Measurements from ENCODE around the gene PRF1. TPM values are rescaled to one million over a fixed set of nuclear protein-coding genes. Genes with fewer than 3 reads are reported as not detected.

The PRF1 gene
- total and polyA plus RNA-seq, 2 experiments from 2014 or later = not detected

DNA sequence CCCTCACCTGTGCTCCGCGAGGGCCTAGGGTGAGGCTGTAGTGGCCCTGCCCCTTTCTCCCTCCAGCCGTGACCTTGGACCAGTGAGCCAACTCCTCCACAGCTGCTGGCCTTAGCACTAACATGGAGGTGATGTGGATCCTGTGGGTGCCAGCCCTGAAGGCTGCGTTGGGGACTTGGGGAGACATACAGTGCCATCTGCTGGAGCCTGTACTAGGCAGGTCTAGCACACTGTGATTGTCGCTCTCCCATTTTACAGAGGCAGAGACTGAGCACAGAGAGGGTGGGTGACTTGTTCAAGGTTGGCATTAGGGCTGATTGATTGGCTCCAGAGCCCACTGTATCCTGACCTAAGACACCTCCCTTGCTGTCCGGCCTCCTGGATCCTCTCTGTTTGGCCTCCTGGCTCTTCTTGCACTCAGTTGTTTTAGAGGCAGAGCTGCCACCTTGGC lies 37.6 kb downstream of the PRF1 start:
- TF ChIP-seq EZH2 (IDR thresholded peaks at IDR 0.05; ENCODE audit: borderline replicate concordance) (no peak), CTCF (IDR thresholded peaks at IDR 0.05; ENCODE audit: poor library complexity) (no peak), EZH2phosphoT487 (IDR thresholded peaks at IDR 0.05; ENCODE audit: low read depth, severe bottlenecking, unreplicated experiment) (no peak)
- WGBS (ENCODE audit: low lambda C conversion rate, missing lambda C conversion rate) = 88% methylated on average over 6 of the region's 6 CpGs

DNA sequence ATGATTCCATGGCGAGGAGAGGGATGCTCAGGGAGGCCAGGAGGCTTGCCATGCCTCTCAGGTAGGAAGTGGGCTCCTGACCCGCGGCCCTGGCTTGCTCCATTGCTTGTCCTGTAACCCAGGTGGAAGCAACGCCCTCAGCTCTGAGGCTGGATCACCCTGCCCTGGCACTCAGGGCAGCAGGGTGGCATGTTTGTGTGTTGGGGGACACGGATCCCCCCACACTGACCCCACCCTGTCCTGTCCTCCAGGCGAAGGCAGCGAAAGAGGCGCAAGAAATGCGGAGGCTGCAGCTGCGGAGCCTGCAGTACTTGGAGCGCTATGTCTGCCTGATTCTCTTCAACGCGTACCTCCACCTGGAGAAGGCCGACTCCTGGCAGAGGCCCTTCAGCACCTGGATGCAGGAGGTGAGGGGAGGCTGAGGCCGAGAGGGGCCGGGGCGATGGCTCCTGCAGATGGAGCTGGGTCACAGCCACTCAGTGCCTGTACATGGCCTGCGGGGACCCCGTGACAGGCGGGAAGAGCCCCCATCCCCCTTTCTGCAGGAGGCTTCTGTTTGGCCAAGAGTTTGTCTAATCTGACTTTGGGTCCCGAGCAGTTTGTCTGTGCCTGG lies 38.3 kb downstream of the PRF1 start:
- Histone ChIP-seq H3K27ac (no peak overlapping the region), H3K4me2 (no peak overlapping the region), H3K79me2 (no peaks in the 10 kb centered on the region), H3K9me2 (replicated peaks; ENCODE audit: insufficient read depth) (no peaks in the 10 kb centered on the region), H3K4me3 (no peak overlapping the region), H3K9me3 (ENCODE audit: low read depth) (no peaks in the 10 kb centered on the region), H3K27me3 (no peaks in the 10 kb centered on the region), H2AFZ (no peak overlapping the region), H3K4me1 (ENCODE audit: insufficient read depth) (peaks cover 7% of the 10 kb centered on the region), H3K36me3 (replicated peaks; ENCODE audit: insufficient read depth, low read depth) (no peaks in the 10 kb centered on the region), H4K20me1 (ENCODE audit: insufficient read depth, poor library complexity, severe bottlenecking) (no peaks in the 10 kb centered on the region)
- no peak for DNase-seq (ENCODE audit: low spot score)
- WGBS (ENCODE audit: low lambda C conversion rate, missing lambda C conversion rate) = 97% methylated on average over 21 of the region's 21 CpGs
- TF ChIP-seq EZH2 (IDR thresholded peaks at IDR 0.05; ENCODE audit: borderline replicate concordance) (no peak), CTCF (IDR thresholded peaks at IDR 0.05; ENCODE audit: poor library complexity) (no peak), EZH2phosphoT487 (IDR thresholded peaks at IDR 0.05; ENCODE audit: low read depth, severe bottlenecking, unreplicated experiment) (no peak)

More for the DNA sequence above, 37.6 kb downstream of the PRF1 start:
- no peaks in the 10 kb centered on the region for H3K9me2 ChIP-seq (replicated peaks; ENCODE audit: insufficient read depth)
- H3K4me2 ChIP-seq = no peak overlapping the region
- no peak overlapping the region for H3K4me3 ChIP-seq
- H3K27ac ChIP-seq = no peak overlapping the region
- no peak for DNase-seq (ENCODE audit: low spot score)
- H3K27me3 ChIP-seq = no peaks in the 10 kb centered on the region
- H3K4me1 ChIP-seq (ENCODE audit: insufficient read depth) = peaks cover under 1% of the 10 kb centered on the region
- no peaks in the 10 kb centered on the region for H3K9me3 ChIP-seq (ENCODE audit: low read depth)
- no peak overlapping the region for H2AFZ ChIP-seq
- H3K79me2 ChIP-seq = no peaks in the 10 kb centered on the region
- H3K36me3 ChIP-seq (replicated peaks; ENCODE audit: insufficient read depth, low read depth) = no peaks in the 10 kb centered on the region
- no peaks in the 10 kb centered on the region for H4K20me1 ChIP-seq (ENCODE audit: insufficient read depth, poor library complexity, severe bottlenecking)

DNA sequence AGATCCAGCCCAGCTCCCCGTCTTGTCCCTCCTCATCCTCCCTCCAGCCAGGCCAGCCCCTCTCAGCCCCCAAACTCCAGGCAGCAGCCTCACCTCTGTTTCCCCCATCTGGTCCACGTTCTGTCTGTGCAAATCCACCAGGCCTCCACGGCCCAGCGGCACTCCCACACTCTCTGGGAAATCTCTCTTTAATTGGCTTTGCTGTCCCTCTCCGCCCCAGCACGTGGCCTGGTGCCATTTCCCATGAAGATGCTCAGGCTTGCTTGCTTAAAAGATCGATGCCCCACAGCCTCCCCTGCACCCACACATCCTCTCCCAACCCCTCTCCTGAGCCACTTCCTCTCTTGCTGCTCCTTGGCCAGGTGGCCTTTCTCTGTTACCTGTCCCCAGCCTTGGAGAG lies 39.3 kb downstream of the PRF1 start:
- 85% methylated on average over 7 of the region's 7 CpGs for WGBS (ENCODE audit: low lambda C conversion rate, missing lambda C conversion rate)
- H3K4me2 ChIP-seq = no peak overlapping the region
- TF ChIP-seq EZH2phosphoT487 (IDR thresholded peaks at IDR 0.05; ENCODE audit: low read depth, severe bottlenecking, unreplicated experiment) (no peak), CTCF (IDR thresholded peaks at IDR 0.05; ENCODE audit: poor library complexity) (no peak), EZH2 (IDR thresholded peaks at IDR 0.05; ENCODE audit: borderline replicate concordance) (no peak)
- H3K79me2 ChIP-seq = no peaks in the 10 kb centered on the region
- H4K20me1 ChIP-seq (ENCODE audit: insufficient read depth, poor library complexity, severe bottlenecking) = no peaks in the 10 kb centered on the region
- no peaks in the 10 kb centered on the region for H3K9me2 ChIP-seq (replicated peaks; ENCODE audit: insufficient read depth)
- H3K4me3 ChIP-seq = no peak overlapping the region
- H3K36me3 ChIP-seq (replicated peaks; ENCODE audit: insufficient read depth, low read depth) = no peaks in the 10 kb centered on the region
- H3K27ac ChIP-seq = no peak overlapping the region
- H3K9me3 ChIP-seq (ENCODE audit: low read depth) = no peaks in the 10 kb centered on the region
- H3K4me1 ChIP-seq (ENCODE audit: insufficient read depth) = peaks cover 15% of the 10 kb centered on the region
- H3K27me3 ChIP-seq = no peaks in the 10 kb centered on the region
- H2AFZ ChIP-seq = no peak overlapping the region
- DNase-seq (ENCODE audit: low spot score) = no peak

All from hepatocyte (in vitro differentiated cells).